Raji (cell line): ENCODE measurements around the gene PRX.

Experiments used
- POLR2A ChIP-seq: IDR thresholded peaks from 2 replicates; pipeline ENCODE4 v1.6.1; 2011; ENCODE audit warnings: low read depth, low read length, control low read depth; ENCODE audit not compliant: insufficient read depth

Gene PRX

DNA sequence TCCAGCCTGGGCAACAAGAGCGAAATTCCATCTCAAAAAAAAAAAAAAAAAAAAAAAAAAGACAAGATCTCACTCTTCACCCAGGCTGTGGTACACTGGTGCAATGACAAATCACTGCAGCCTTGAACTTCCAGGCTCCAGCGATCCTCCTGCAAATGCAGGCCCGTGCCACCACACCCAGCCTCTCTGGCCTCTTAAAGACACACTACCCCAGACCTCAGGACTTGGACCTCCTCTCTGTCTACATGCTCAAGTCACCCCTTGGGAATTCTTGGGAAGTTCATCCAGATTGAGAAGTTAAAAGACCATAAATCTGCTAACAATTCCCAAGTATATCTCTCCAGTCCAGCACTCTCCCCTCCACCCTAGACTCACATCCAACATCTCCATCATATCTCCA, 12.6 kb downstream of the PRX start:
- TF ChIP-seq POLR2A = no peak

DNA sequence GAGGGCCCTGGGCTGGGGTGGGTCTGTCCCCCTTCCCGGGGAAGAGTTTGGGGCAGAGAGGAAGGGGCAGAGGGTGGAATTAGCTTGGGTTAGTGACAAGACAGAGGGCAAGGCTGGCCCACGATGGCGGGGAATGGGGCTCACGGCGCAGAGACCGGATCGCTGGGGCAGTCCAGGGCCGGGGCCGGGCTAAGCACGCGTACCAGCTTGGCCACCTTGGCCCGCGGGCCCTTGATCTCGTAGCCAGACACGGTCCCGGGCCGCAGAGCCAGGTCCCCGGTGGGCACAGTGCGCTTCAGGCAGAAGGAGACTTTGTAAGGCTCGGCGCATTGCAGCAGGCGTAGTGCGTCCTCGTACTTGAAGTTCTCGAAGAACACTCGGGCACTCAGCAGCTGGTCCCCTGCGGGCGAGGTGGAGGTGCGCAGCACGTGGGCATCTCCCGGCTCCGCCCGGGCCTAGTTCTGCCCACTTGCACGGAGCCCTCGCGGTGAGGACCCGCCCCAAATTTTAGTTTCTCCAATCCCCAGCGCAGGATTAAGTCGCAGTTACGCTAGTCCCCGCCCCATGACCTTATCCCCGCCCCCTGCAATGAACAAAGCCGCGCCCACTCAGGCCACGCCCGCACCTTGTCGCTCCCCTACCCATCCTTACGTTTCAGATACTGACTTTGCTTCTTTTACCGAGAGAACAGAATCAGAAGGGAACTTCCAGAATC, 14.6 kb downstream of the PRX start:
- TF ChIP-seq POLR2A = no peak

DNA sequence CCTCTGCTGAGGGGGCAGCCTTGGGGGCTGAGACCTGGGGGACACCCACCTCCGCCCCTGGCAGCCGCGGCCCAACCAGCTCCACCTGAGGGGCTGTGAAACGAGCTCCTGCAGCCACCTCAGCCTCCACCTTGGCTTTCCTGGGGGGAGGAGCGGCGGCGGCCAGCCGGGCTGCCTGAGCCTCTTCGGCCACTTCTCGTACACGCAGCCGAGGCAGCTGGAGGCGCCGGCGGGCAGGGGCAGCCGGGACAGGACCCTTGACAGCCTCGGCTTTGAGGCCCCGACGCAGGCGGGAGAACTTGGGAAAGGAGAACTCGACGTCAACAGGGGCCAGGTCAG, 15.6 kb downstream of the PRX start:
- no peak for TF ChIP-seq POLR2A

DNA sequence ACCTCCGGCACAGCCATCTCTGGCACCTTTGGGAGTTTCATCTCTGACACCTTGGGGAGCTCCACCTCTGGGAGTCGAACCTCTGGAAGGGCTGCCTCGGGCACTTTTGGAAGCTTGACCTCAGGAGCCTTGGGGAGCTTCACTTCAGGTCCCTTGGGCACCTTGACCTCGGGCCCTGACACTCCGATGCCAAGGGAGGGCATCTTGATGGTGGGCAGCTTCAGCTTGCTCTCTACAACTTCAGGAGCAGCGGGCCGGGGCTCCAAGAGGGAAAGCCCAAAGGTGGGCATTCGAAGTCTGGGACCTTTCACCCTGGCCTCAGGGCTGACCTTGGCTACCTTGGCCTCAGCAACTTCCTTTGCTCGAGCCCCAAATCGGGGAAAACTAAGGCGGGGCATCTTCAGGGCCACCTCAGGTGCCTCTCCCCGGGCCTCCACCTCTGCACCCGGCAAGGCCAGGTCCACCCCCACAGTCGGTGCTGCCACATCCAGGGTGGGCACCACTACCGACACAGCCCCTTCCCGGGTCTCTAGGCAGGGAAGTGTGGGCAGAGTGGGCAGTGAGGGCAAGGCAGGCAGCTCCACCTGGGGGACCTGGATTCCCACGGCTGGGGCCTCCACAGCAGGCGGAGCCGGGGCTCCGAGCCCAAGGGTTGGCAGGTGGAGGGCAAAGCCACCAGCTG, 16.2 kb downstream of the PRX start:
- no peak for TF ChIP-seq POLR2A

DNA sequence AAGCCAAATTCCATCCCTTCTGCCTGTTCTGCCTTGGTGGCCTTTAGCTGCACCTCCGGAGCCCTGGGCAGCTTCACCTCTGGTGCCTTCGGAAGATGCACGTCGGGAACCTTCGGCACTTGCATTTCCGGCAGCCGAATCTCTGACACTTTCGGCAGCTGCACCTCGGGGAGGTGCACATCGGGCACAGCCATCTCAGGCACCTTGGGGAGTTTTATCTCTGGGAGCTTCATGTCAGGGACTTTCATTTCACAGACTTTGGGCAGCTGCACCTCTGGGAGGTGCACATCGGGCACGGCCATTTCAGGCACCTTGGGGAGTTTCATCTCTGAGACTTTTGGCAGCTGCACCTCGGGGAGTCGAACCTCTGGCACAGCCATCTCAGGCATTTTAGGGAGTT, 17.2 kb downstream of the PRX start:
- no peak for TF ChIP-seq POLR2A

DNA sequence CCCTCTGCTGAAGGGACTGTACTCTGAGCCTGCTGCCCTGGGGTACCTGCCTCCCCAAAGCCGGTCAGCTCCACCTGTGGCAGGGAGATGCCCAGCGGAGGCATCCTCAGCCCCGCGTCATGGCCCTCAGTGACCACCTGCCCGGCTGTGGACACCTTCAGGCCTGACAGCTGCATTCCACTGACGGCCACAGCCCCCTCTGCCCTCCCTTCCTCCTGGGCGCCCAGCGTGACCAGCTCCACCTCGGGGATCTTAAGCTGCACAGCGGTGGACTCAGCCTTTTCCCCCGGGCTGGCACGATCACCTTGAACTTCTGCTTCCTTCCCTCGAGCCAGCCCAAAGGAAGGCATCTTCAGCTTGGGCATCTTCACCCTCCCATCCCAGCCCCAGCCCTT, 18.4 kb downstream of the PRX start:
- TF ChIP-seq POLR2A = no peak

DNA sequence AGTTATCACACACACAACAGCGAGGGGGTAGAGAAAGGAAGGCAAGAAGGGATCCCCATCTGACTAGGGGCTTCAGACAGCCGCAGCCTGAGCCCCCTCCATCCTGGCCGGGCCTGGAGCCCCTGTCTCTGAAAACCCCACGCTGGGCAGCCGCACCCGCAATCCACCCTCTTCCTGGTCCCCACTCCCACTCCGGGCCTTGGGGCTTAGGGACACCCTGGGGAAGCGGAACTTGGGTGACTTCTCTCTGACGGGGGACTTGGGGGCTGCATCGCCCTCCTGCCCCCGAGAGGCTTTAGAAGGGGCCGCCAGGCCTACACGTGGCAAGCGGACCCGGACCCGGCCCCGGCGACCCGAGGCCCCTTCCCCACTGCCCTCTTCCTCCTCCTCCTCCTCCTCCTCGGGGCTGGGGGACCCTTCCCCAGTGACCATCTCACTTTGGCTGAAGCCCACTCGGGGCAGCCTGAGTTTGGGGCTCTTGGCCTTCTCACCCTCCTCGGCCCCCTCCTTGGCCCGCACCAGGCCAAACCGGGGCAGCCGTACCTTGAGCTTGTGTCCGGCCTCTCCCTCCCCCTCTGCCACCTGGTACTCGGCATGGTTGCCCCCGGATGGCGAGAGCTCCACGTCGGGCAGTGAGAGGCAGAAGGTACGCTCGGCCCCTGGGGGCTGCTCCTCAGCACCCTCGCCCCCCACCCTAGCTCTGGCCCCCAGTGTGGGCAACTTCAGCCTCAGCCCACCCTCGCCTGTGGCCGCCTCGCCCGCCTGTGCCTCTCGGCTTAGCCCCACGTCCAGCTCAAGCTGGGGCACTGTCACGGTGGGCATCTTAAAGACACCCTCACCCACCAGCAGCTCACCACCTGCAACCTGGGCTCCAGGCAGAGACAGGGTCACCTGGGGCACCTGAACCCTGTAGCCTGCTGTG, 19.0 kb downstream of the PRX start:
- no peak for TF ChIP-seq POLR2A

DNA sequence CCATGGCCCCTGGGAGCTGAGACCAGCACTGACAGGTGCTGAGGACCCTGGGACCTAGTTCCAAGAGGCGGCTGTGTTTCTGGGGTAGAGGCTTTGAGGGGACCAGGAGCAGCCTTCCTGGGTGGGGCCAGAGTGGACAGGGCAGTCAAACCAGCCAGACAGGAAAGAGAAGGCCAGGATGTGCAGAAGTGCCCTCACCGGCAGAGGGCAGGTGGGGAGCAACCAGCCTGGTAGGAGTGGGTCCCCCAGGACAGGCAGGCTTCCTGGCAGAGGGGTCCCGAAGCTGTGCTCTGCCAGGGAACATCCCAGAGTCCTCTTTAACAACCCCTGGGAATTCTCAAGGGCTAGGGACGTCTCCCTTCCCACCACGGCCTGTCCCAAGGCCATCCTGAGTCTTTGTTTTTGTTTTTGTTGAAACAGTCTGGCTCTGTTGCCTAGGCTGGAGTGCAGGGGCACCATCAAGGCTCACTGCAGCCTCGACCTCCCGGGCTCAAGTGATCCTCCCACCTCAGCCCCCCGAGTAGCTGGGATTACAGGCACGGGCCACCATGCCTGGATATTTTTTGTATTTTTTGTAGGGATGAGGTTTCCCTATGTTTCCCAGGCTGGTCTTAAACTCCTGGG, 20.2 kb downstream of the PRX start:
- TF ChIP-seq POLR2A = no peak

DNA sequence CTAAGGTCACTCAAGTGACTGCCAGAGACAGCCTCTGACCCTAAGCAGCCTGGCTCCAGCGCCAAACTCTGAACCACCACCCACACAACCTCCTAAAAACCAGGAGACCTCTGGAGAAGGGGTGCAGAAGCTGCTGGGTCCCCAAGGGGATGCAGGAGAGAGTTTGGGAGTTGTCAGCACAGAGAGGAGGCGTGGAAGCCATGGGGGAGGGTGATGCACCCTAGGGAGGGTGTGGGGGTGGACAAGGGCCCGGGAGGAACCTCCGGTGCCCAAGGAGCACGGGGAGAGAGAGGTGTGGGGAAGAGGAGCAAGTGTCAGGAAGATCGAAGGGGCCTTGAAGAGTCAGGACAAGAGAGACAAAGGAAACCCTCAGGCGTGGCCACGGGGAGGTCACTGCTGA, 21.1 kb downstream of the PRX start:
- TF ChIP-seq POLR2A = no peak

DNA sequence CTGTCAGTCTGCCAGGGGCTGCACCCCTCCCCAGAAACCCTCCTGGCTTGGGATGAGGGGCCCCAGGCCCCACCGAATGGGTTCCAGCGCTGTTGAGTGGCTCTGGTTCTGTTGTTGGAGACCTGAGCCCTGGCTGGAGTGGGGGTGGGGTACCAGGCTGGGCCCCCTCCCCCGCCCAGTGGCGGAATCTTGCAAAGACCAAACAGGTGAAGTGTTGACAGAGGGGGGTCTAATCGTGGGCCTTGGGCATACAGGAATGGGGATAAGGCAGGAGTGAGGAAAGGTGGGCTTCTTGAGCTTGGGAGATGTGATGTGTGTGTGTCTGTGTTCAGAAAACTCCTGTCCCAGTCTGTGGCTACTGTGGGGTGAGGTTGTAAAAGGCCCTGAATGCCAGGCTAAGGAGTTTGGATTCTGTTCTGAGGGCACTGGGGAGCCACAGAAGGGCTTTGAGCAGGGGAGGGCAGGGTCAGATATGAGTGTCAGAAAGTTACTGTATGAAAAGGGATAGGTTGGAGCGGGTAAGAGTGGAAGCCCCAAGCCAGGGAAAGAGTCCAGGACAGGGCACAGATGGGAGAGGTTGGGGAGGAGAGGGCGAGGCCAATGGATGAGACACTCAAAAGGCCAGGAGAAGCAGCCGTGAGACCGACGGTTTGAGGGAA, 23.0 kb downstream of the PRX start, which contains the start of gene HIPK4:
TSS of gene HIPK4 (minus strand) at position 98 of the 659 bp plus-strand sequence. CDS start 279 bp downstream, outside the sequence.
- TF ChIP-seq POLR2A = no peak

DNA sequence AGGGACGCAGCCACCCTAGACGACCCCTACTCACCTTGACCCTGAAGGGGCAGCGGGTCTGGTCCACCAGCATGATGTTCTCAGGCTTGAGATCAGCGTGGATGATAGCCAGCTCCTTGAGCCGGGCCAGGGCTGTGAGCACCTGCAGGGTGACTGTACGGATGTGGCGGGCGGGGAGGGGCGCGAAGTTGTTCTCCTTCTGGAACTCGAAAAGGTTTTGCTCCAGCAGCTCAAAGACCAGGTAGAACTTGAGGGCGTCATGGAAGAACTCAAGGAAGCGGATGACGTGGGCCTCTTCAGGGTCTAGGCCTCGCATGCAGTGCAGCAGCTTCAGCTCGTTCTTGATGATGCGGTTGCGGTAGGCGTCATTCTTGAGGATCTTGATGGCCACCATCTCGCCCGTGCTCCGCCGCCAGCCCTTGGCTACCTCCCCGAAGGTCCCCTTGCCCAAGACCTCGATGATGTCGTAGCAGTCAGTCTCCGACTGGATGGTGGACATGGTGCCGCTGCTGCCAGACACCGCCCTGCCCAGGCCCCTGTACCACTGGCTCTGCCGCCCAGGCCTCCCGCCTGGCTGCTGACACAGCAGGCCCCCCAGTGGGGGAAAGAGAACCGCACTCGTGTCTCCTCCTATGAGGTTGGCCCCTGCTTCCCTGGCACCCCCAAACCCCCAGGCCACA, 23.6 kb downstream of the PRX start:
- TF ChIP-seq POLR2A = no peak

DNA sequence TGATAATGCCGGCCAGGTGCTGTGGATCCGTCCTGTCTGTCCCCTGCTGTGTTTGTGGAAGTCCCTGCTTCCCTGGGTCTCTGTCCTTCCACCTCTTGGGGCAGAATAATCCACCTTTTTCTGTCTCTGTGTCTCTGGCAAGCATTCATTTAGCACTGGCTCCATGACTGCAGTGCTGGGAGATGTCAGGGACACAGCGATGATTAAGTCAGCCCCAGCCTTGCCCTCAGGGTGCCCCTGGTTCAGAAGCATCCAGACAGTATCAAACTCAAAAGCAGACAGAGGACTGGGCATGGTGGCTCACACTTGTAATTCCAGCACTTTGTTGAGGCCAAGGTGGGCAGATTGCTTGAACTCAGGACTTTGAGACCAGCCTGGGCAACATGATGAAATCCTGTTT, 24.7 kb downstream of the PRX start:
- no peak for TF ChIP-seq POLR2A

DNA sequence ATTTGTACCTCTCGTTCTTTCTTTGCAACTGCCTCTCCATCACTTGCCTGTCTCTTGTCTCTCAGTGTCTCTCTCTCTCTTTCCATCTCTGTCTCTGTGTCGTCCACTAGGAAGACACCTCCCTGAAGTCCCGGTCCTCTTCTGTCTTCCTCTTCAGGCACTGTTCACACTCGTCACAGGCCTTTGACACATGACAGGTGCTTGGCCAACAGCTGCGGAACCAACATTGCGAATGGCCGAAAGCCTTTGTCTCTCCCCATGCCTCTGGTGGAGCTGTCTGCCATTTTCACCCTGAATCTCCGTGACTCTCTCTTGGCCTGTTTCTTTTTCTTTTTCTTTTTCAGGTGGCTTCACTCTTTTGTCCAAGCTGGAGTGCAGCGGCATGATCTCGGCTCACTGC, 26.0 kb downstream of the PRX start:
- no peak for TF ChIP-seq POLR2A

DNA sequence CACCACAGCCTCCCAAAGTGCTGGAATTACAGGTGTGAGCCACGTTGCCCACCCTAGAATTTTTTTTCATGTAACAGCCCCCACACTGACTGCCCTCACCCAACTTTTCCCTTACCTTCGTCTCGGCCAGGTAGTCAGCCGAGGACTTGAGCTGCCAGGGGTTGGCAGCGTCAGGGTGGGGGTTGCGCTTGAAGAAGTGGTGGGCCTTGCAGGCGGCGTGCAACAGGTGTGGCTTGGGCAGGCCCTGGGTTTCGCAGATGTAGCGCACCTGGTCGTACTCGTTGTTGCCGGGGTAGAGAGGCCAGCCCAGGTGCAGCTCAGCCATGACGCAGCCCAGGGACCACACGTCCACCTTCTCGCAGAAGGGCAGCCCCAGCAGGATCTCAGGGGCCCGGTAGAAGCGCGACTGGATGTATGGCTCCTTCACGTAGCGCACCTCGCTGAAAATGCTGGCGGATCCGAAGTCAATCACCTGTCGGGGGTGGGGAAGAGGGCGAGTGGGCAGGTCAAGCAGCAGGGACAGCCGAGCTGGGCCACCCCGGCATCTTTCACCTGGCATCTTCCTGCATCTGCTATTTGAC, 29.4 kb downstream of the PRX start:
- TF ChIP-seq POLR2A = no peak

DNA sequence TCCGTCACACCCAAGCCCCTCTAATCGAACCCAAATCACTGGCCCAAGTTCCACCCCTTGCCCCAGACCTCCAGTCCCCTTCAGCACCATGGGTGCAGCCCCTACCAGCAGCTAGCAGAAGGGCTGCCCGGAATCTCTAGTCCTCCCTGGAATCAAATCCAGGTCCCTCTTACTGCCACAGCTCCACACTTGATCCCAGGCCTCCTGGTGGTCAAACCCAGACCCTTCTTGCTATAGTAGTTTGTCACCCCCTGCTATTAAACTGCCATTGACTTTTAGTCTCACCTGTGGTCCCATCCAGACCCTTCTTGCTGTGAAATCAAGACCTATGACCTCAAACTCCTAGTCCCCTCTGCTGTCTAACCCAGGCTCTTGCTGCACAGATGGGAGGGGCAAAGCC, 31.9 kb downstream of the PRX start:
- TF ChIP-seq POLR2A = no peak
